WTC11 (cell line): Measurements from ENCODE around the gene CATSPERE. TPM values are rescaled to one million over a fixed set of nuclear protein-coding genes. Genes with fewer than 3 reads are reported as not detected.

Source experiments
- ATAC-seq: fragments of 200-7000 bp; cut with Tn5 transposase; 2 replicates; pipeline ENCODE4 v1.10.0; 2021; ENCODE audit warnings: mild to moderate bottlenecking, moderate library complexity
- CTCF ChIA-PET: fragments of 300-600 bp; sonication (Branson Sonifier 250); formaldehyde crosslinking; loops from one replicate; lab custom pipeline; 2021; ENCODE audit warnings: antibody characterized with exemption; lab: Charles Lee
- POLR2A ChIA-PET: fragments of 350-600 bp; sonication (Branson Sonifier 250); formaldehyde crosslinking; loops from one replicate; lab custom pipeline; 2021; ENCODE audit warnings: antibody characterized with exemption; lab: Charles Lee
- DNase-seq: peaks from one replicate; pipeline ENCODE4 v3.0.0; 2021; ENCODE audit warnings: low spot score
- H3K27ac Mint-ChIP-seq: 2 replicates; pipeline ENCODE4 v1.8.0; 2021; ENCODE audit warnings: mixed read lengths
- H3K27me3 Mint-ChIP-seq: 2 replicates; pipeline ENCODE4 v1.8.0; 2021; ENCODE audit warnings: low read depth, mild to moderate bottlenecking, moderate library complexity, mixed read lengths
- H3K36me3 Mint-ChIP-seq: 2 replicates; pipeline ENCODE4 v1.8.0; 2021; ENCODE audit warnings: mixed read lengths
- H3K4me1 Mint-ChIP-seq: 2 replicates; pipeline ENCODE4 v1.8.0; 2022; ENCODE audit warnings: mixed read lengths
- H3K4me3 Mint-ChIP-seq: 2 replicates; pipeline ENCODE4 v1.8.0; 2021; ENCODE audit warnings: mild to moderate bottlenecking, moderate library complexity, mixed read lengths
- H3K9me3 Mint-ChIP-seq: 2 replicates; pipeline ENCODE4 v1.8.0; 2021; ENCODE audit warnings: mixed read lengths
- CREB1 ChIP-seq: sonication (generic); formaldehyde crosslinking; IDR thresholded peaks from 2 replicates; pipeline ENCODE4 v1.8.0; 2023; ENCODE audit warnings: mild to moderate bottlenecking, missing genetic modification reagents
- CTCF ChIP-seq: fragments of 200-600 bp; IDR thresholded peaks from 2 replicates; pipeline ENCODE4 v1.8.0; 2022; ENCODE audit warnings: antibody characterized with exemption
- ELF4 ChIP-seq: sonication (generic); formaldehyde crosslinking; IDR thresholded peaks from 2 replicates; pipeline ENCODE4 v1.8.1; 2022; ENCODE audit warnings: low read depth, mild to moderate bottlenecking, moderate library complexity, missing genetic modification reagents
- HMGA2 ChIP-seq: fragments of 250-450 bp; sonication (Bioruptor Pico); IDR thresholded peaks from 2 replicates; pipeline ENCODE4 v1.4.0; 2021; ENCODE audit warnings: mild to moderate bottlenecking, moderate library complexity
- IRF2 ChIP-seq: sonication (generic); formaldehyde crosslinking; IDR thresholded peaks from 2 replicates; pipeline ENCODE4 v1.8.0; 2022; ENCODE audit warnings: low read depth, missing genetic modification reagents, borderline replicate concordance
- JUN ChIP-seq: sonication (generic); formaldehyde crosslinking; IDR thresholded peaks from 2 replicates; pipeline ENCODE4 v1.8.0; 2023; ENCODE audit warnings: mild to moderate bottlenecking, missing genetic modification reagents
- MLX ChIP-seq: sonication (generic); formaldehyde crosslinking; IDR thresholded peaks from 2 replicates; pipeline ENCODE4 v1.8.1; 2023; ENCODE audit warnings: mild to moderate bottlenecking, missing genetic modification reagents, moderate library complexity
- MYBL2 ChIP-seq: sonication (generic); formaldehyde crosslinking; IDR thresholded peaks from 2 replicates; pipeline ENCODE4 v1.8.1; 2023; ENCODE audit warnings: mild to moderate bottlenecking, moderate library complexity, missing genetic modification reagents
- NFATC4 ChIP-seq: fragments of 250-450 bp; sonication (Bioruptor Pico); IDR thresholded peaks from 2 replicates; pipeline ENCODE4 v1.9.0; 2021; ENCODE audit warnings: mild to moderate bottlenecking
- NR1H2 ChIP-seq: sonication (generic); formaldehyde crosslinking; IDR thresholded peaks from 2 replicates; pipeline ENCODE4 v1.9.0; 2021; ENCODE audit warnings: mild to moderate bottlenecking, moderate library complexity, missing genetic modification reagents
- NR3C1 ChIP-seq: sonication (generic); formaldehyde crosslinking; conservative IDR thresholded peaks from 2 replicates; pipeline ENCODE4 v1.8.1; 2023; ENCODE audit warnings: low read depth, mild to moderate bottlenecking, missing genetic modification reagents
- SMAD3 ChIP-seq: sonication (generic); formaldehyde crosslinking; IDR thresholded peaks from 2 replicates; pipeline ENCODE4 v1.8.0; 2022; ENCODE audit warnings: missing genetic modification reagents, mild to moderate bottlenecking, borderline replicate concordance
- TCF7 ChIP-seq: sonication (generic); formaldehyde crosslinking; IDR thresholded peaks from 2 replicates; pipeline ENCODE4 v1.8.0; 2022; ENCODE audit warnings: mild to moderate bottlenecking, low read depth, missing genetic modification reagents, moderate library complexity
- TEAD1 ChIP-seq: sonication (generic); formaldehyde crosslinking; IDR thresholded peaks from 2 replicates; pipeline ENCODE4 v1.8.0; 2022; ENCODE audit warnings: mild to moderate bottlenecking, missing genetic modification reagents
- ZBTB43 ChIP-seq: sonication (generic); formaldehyde crosslinking; IDR thresholded peaks from 2 replicates; pipeline ENCODE4 v1.8.1; 2023; ENCODE audit warnings: mild to moderate bottlenecking, missing genetic modification reagents
- ZNF281 ChIP-seq: sonication (generic); formaldehyde crosslinking; IDR thresholded peaks from 2 replicates; pipeline ENCODE4 v1.8.0; 2023; ENCODE audit warnings: mild to moderate bottlenecking, missing genetic modification reagents
- ZNF532 ChIP-seq: fragments of 250-450 bp; sonication (Bioruptor Pico); IDR thresholded peaks from 2 replicates; pipeline ENCODE4 v1.9.0; 2021; ENCODE audit warnings: mild to moderate bottlenecking, borderline replicate concordance
- total RNA-seq: library from RNA; stranded (reverse); gene quantifications from 3 replicates; pipeline ENCODE4 v1.2.3, GENCODE V29; 2021

The CATSPERE gene
- total RNA-seq, 1 experiment from 2014 or later: 0.66 TPM

- TF ChIP-seq ZNF532 (CRISPR knock-in tag): no peak
- no peak for TF ChIP-seq TCF7
- TF ChIP-seq HMGA2: no peak
- no peak for TF ChIP-seq SMAD3
- TF ChIP-seq ZBTB43 (CRISPR knock-in tag): no peak
- no peak for TF ChIP-seq TEAD1 (CRISPR knock-in tag)
- TF ChIP-seq MLX (CRISPR knock-in tag): no peak
Measured at GRCh38 chr1:244427647-244428046, 33.4 kb upstream of the CATSPERE start (continued).

- ChIA-PET POLR2A (no interaction called here), CTCF (no interaction called here)
- no peaks in the 10 kb centered on the region for H3K27me3 Mint-ChIP-seq
Measured at GRCh38 chr1:244429818-244430217, 31.3 kb upstream of the CATSPERE start.

GRCh38 chr1:244431166-244431565 is 29.9 kb upstream of the CATSPERE start:
- ChIA-PET POLR2A (no interaction called here), CTCF (no interaction called here)
- no peak for ATAC-seq
- peaks cover 32% of the 10 kb centered on the region for H3K36me3 Mint-ChIP-seq
- no peak overlapping the region for H3K4me3 Mint-ChIP-seq
- no peak overlapping the region for H3K27ac Mint-ChIP-seq
- H3K9me3 Mint-ChIP-seq: no peaks in the 10 kb centered on the region
- TF ChIP-seq CREB1 (no peak), NFATC4 (no peak), NR1H2 (CRISPR knock-in tag) (no peak), IRF2 (CRISPR knock-in tag) (no peak), JUN (CRISPR knock-in tag) (no peak)
- no peak for DNase-seq
- H3K27me3 Mint-ChIP-seq: no peaks in the 10 kb centered on the region
- peaks cover 2% of the 10 kb centered on the region; the same call in 1 of the 2 replicates for H3K4me1 Mint-ChIP-seq

More at GRCh38 chr1:244429818-244430217, 31.3 kb upstream of the CATSPERE start:
- no peak for TF ChIP-seq TEAD1 (CRISPR knock-in tag)
- peak; percentile 5; the same call in 1 of the 2 replicates for TF ChIP-seq HMGA2
- Mint-ChIP-seq H3K4me3 (no peak overlapping the region), H3K9me3 (no peaks in the 10 kb centered on the region), H3K27ac (no peak overlapping the region), H3K4me1 (peaks cover 2% of the 10 kb centered on the region; the same call in 1 of the 2 replicates), H3K36me3 (peaks cover 25% of the 10 kb centered on the region)
- ATAC-seq (no peak), DNase-seq (no peak)

GRCh38 chr1:244435562-244436205 is 25.4 kb upstream of the CATSPERE start:
- Mint-ChIP-seq H3K27me3 (no peaks in the 10 kb centered on the region), H3K4me3 (no peak overlapping the region), H3K36me3 (peaks cover 40% of the 10 kb centered on the region), H3K9me3 (no peaks in the 10 kb centered on the region), H3K4me1 (peaks cover 22% of the 10 kb centered on the region), H3K27ac (peak overlapping the region; percentile 4)
- POLR2A ChIA-PET: no interaction called here
- CTCF ChIA-PET: no interaction called here
- ATAC-seq (no peak), DNase-seq (no peak)
- TF ChIP-seq MYBL2 (CRISPR knock-in tag) (no peak), CTCF (no peak), ELF4 (CRISPR knock-in tag) (no peak), ZBTB43 (CRISPR knock-in tag) (no peak), ZNF281 (CRISPR knock-in tag) (no peak), NR3C1 (CRISPR knock-in tag) (no peak)
